H1 (cell line): Measurements from ENCODE around the gene SHISAL1.

ENCODE experiments used
- EGR1 ChIP-seq: IDR thresholded peaks from 2 replicates; pipeline ENCODE4 v1.6.1; 2011; ENCODE audit warnings: low read depth, low read length, borderline replicate concordance
- EP300 ChIP-seq, 2 experiments: IDR thresholded peaks; 1 replicate in 1 of 2; 2 replicates in 1 of 2; pipeline ENCODE4 v1.6.1; 2011 to 2012; ENCODE audit warnings: low read depth in 2 of 2, low read length in 2 of 2, mild to moderate bottlenecking in 2 of 2, borderline replicate concordance in 1 of 2, inconsistent platforms in 1 of 2, moderate library complexity in 1 of 2
- EZH2 ChIP-seq: fragments of 200-600 bp; sonication (generic); IDR thresholded peaks from 2 replicates; pipeline ENCODE4 v1.7.1; 2012; ENCODE audit warnings: low read depth, mild to moderate bottlenecking, moderate library complexity, low read length, inconsistent platforms; ENCODE audit not compliant: severe bottlenecking
- NRF1 ChIP-seq: IDR thresholded peaks from 2 replicates; pipeline ENCODE4 v1.6.1; 2011; ENCODE audit warnings: mild to moderate bottlenecking, low read depth, low read length, improper control_type of control experiment
- RAD21 ChIP-seq, 2 experiments: IDR thresholded peaks in 1 of 2; conservative IDR thresholded peaks in 1 of 2; 2 replicates each; pipeline ENCODE4 v1.6.1; 2011; ENCODE audit warnings: low read depth in 2 of 2, low read length in 2 of 2, improper control_type of control experiment in 1 of 2, inconsistent platforms in 1 of 2, mild to moderate bottlenecking in 1 of 2, moderate library complexity in 1 of 2
- TF ChIP-seq, protein P1 (sequence below), 3 experiments: IDR thresholded peaks; 1 replicate in 2 of 3; 2 replicates in 1 of 3; pipeline versions ENCODE4 v1.5.1 to v1.6.1; 2011; ENCODE audit warnings: low read length in 3 of 3, mild to moderate bottlenecking in 3 of 3, inconsistent platforms in 2 of 3, low read depth in 1 of 3, moderate library complexity in 1 of 3; ENCODE audit not compliant: insufficient read depth in 1 of 3; ENCODE audit errors: control extremely low read depth in 1 of 3
- TF ChIP-seq, protein P2 (sequence below): IDR thresholded peaks from 2 replicates; pipeline ENCODE4 v1.6.1; 2012; ENCODE audit warnings: inconsistent platforms

DNA sequence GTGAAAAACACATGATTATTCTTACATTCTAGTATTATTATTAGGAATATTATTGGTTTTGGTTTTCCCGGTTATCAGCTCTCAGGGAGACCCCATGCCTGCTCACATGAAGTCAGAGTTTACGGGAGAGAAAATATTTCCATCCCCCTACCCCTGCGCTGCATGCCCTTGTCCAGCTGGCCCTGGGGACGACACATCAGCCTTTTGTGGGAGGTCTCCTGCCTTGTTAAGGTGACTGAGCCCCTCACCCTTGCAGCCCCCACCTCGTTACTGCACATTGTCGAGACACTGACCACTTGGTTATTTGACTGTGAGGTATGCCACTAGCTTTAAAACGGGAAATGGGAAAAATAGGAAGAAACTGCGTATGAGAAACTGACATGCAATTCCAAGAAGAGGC lies 69.0 kb downstream of the SHISAL1 start:
- TF ChIP-seq EGR1 (no peak), NRF1 (no peak), EP300 (IDR thresholded peaks at IDR 0.05; ENCODE audit: borderline replicate concordance in 1 of 2, low read depth in 2 of 2, low read length in 2 of 2) (no peak), EZH2 (no peak), RAD21 (IDR thresholded peaks at IDR 0.05 in 1 of 2, conservative IDR thresholded peaks at IDR 0.05 in 1 of 2; ENCODE audit: low read depth in 2 of 2, low read length in 2 of 2) (no peak)
- TF ChIP-seq, protein P1, sequence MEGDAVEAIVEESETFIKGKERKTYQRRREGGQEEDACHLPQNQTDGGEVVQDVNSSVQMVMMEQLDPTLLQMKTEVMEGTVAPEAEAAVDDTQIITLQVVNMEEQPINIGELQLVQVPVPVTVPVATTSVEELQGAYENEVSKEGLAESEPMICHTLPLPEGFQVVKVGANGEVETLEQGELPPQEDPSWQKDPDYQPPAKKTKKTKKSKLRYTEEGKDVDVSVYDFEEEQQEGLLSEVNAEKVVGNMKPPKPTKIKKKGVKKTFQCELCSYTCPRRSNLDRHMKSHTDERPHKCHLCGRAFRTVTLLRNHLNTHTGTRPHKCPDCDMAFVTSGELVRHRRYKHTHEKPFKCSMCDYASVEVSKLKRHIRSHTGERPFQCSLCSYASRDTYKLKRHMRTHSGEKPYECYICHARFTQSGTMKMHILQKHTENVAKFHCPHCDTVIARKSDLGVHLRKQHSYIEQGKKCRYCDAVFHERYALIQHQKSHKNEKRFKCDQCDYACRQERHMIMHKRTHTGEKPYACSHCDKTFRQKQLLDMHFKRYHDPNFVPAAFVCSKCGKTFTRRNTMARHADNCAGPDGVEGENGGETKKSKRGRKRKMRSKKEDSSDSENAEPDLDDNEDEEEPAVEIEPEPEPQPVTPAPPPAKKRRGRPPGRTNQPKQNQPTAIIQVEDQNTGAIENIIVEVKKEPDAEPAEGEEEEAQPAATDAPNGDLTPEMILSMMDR (IDR thresholded peaks at IDR 0.05; ENCODE audit: control extremely low read depth in 1 of 3, insufficient read depth in 1 of 3, low read depth in 1 of 3, low read length in 3 of 3), result no peak
- TF ChIP-seq, protein P2, sequence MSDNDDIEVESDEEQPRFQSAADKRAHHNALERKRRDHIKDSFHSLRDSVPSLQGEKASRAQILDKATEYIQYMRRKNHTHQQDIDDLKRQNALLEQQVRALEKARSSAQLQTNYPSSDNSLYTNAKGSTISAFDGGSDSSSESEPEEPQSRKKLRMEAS, result no peak
